Small intestine (tissue), 4 donors: ENCODE measurements around the gene C10orf120. TPM values are rescaled to one million over a fixed set of nuclear protein-coding genes. Genes with fewer than 3 reads are reported as not detected.

Source experiments
- polyA plus RNA-seq, 4 donors: library from polyadenylated mRNA; stranded (reverse) in 3 of 4; unstranded in 1 of 4; fragments of 200-250 nt in 3 of 4; fragments of 120-200 nt in 1 of 4; gene quantifications; one replicate each; pipeline versions ENCODE4 v1.2.1 to v1.2.3, GENCODE V29; 2013
- donor health status: healthy with polysubstance abuse.
- donor health status: Bipolar disorder and iron deficiency.
- donor health status: healthy.

The C10orf120 gene
- polyA plus RNA-seq, 4 donors: not detected

Other genes starting within 250 kb of the C10orf120 start
- under 1 TPM in 1 of 4 donors, not detected in 3; 0.06 TPM for gene ARMS2, start 245.2 kb downstream of the C10orf120 start, polyA plus RNA-seq
- gene HTRA1, start 238.3 kb downstream of the C10orf120 start, polyA plus RNA-seq: 10 to 100 TPM in 2 of 4 donors, 1 to 10 TPM in 2; 1.6 to 44.7 (median 15.4) TPM
- 1,000 to 10,000 TPM in 1 of 4 donors, 100 to 1,000 TPM in 1, 10 to 100 TPM in 2; 10.5 to 2,003 (median 65.4) TPM for gene DMBT1, start 139.1 kb downstream of the C10orf120 start, polyA plus RNA-seq
- 1 to 10 TPM in 2 of 4 donors, under 1 TPM in 2; 0.67 to 3.2 (median 1.5) TPM for gene CUZD1, start 146.0 kb upstream of the C10orf120 start, polyA plus RNA-seq
- 1 to 10 TPM in 2 of 4 donors, not detected in 2; 3.9 to 5.7 TPM for gene FAM24B, start 179.7 kb upstream of the C10orf120 start, polyA plus RNA-seq
- gene FAM24A, start 210.8 kb upstream of the C10orf120 start, polyA plus RNA-seq: not detected